GM13977 (cell line): ENCODE results near the gene C1orf52.

Source experiments
- DNase-seq: peaks from one replicate; pipeline ENCODE4 v3.0.0; 2012; ENCODE audit warnings: low spot score
- in situ Hi-C: fragments of 300-500 bp; cut with MboI; formaldehyde crosslinking; loops from one replicate; pipeline ENCODE4 v1.12.0; 2022; ENCODE audit warnings: low sequenced_read_pairs, low pct_unique_long_range_greater_than_20kb, mixed read lengths, inconsistent platforms; ENCODE audit not compliant: unreplicated experiment
- TF ChIP-seq, protein P1 (sequence below): IDR thresholded peaks from 2 replicates; pipeline ENCODE4 v1.5.1; 2012; ENCODE audit warnings: mild to moderate bottlenecking, control low read depth; ENCODE audit not compliant: insufficient read depth; ENCODE audit errors: extremely low read depth, missing control alignments

C1orf52 gene

DNA sequence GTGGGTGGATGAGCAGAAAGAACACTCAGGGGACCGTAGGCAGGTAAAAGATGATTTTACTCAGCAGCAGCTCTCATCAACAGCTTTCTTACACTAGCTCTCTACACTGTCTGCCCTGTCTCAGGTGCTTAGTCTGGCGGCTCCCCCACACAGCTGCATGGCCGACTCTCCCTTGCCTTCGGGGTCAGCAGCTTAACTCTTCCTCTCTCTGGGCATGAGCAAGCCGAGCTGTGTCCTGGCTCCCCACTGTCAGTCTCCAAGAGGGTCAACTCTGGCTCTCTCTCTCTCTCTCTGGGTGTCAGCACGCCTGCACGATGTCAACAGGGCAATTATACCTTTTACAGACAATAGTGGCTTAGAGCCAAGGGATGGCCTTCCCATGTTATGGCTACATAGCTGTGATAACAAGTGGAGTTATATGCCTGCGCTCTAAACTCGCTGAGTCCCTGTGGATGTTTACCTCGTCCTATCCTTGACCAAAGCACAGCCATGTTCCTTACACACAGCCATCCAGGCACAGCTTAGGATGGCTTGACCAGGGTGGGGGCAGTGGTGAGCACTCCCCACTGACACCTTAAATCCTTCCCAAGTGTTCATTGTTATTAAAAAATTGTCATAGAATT lies 20.1 kb upstream of the C1orf52 start:
- no peak for DNase-seq
- TF ChIP-seq, protein P1, sequence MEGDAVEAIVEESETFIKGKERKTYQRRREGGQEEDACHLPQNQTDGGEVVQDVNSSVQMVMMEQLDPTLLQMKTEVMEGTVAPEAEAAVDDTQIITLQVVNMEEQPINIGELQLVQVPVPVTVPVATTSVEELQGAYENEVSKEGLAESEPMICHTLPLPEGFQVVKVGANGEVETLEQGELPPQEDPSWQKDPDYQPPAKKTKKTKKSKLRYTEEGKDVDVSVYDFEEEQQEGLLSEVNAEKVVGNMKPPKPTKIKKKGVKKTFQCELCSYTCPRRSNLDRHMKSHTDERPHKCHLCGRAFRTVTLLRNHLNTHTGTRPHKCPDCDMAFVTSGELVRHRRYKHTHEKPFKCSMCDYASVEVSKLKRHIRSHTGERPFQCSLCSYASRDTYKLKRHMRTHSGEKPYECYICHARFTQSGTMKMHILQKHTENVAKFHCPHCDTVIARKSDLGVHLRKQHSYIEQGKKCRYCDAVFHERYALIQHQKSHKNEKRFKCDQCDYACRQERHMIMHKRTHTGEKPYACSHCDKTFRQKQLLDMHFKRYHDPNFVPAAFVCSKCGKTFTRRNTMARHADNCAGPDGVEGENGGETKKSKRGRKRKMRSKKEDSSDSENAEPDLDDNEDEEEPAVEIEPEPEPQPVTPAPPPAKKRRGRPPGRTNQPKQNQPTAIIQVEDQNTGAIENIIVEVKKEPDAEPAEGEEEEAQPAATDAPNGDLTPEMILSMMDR: no peak
- in situ Hi-C loops: no loop called here

DNA sequence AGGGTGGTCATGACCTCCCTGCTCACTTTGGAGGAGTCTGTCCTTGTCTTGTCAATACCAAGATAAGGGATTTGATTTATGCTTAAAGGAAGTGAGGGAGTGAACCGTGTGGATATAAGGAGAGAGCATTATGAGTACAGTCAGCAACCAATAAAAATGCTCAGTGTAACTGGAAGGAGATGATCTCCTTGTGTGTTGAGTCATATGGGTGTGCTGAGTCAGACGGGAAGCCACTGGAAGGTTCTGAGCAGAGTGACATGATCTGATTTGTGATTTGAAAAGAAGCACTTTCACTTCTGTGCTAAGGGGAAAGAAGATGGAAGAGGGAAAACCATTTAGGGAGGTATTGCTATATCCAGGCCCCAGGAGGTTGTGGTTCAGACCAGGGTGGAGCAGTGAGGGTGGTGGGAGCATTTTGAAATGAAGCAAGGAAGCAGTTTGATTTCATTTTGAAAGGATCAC lies 19.4 kb upstream of the C1orf52 start:
- in situ Hi-C loops: no loop called here
- DNase-seq: peak; percentile 53
- TF ChIP-seq, protein P1: no peak

DNA sequence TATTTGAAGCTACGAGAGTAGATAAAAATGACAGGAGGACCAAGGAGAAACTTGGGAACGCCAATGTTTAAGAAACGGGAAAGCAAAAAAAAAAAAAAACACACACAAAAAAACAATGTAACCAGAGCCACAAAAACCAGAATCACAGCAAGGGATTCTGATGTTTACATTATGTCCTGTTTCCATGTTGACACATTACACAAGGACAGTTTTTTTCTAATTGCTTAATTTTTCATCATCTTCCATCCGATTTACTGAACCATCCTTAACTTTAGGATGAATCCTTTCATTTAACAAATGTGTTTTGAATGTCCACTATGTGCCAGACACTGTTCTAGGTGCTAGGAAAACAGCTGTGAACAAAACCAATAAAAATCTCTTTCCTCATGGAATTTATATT lies 18.3 kb upstream of the C1orf52 start:
- no peak for DNase-seq
- TF ChIP-seq, protein P1: no peak
- in situ Hi-C loops: no loop called here

DNA sequence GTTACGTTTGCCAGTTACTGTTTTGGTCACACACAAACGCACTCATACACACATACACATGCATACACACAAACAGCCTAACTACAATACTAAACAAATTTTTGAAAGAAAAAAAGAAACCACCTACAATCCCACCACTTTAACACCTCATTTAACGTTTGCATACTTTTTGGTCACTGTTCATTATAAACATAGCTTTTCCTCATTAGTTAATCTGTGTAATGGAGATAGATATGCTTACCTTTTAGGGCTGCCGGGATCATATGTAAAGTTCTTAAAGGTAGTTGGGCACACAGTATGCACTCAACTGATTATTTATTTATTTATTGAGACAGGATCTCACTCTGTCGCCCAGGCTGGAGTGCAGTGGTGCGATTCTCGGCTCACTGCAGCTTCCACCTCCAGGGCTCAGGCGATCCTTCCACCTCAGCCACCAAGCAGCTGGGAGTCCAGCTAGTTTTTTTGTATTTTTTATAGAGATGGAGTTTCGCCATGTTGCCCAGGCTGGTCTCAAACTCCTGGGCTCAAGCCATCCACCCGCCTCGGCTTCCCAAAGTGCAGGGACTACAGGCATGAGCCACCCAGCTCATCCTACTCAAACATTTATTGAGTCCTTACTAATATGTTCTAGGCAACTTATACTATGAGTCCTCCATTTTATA lies 17.6 kb upstream of the C1orf52 start:
- in situ Hi-C loops: no loop called here
- DNase-seq: no peak
- TF ChIP-seq, protein P1: no peak

DNA sequence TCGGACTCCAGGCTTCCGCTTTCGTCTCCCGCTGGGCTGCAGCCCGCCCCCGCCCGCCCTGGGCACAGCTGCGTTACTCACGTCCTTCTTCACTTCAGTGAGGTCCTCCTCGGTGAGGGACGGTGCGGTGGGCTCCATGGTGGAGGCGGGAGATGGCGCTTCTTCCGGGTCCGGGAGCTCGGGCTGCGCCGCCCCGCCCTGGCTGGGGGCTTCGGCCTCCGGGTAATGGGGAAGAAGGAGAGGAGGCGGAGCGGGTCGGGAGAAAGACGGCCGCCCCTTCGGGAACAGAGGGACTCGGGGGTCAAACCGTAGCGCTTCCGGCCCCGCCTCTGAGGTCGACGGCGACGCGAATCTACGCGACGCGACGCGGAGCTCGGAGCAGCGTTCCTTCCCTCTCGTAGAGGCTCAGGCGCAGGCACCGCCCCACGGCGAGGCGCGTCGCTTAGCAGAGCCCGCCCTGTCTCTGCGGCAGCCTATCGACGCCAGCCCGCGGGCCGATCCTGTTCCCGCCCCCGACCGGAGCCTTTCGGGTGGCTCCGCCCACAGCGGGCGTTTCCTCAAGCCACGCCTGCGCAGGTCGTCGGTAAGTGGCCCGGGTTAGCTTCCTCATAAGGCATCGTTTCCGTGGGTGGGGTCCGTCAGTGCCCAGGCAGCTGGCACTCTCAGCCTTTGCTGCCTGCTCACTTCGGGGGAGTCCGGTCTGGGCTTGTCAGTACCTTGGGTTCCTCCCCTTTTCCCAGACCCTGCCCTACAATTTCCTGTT lies 16.9 kb upstream of the C1orf52 start, which contains the start of gene BCL10:
BCL10 (minus strand) TSS at position 418 of the 763 bp plus-strand sequence; CDS start at position 138, 280 bp downstream.
- peak; percentile 96 for DNase-seq
- TF ChIP-seq, protein P1: no peak
- in situ Hi-C loops: no loop called here

DNA sequence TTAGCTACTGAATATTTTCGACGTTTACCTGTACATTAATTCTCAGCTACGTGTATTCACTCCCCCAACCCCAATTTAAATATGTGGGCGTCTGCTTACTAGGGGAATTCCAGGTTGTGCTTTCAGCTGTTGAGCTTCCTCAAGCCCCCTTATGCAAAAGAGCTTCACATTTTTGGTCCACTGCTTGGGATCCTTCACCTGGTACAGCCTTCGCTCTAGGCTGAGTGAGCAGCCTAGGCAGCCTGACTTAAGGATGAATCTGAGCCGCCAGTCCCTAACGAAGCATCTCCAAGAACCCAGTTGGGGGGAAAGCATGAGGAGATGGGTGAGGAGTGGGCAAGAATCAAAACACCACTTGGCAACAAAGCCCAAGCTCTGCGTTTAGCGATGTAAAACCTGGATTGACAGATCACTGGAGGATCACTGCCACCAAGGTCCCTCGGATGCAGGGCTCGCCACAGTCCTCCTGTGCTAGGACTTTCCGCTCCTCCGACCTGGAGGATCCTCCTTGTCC lies 16.3 kb upstream of the C1orf52 start:
- in situ Hi-C loops: no loop called here
- DNase-seq: peak; percentile 57
- TF ChIP-seq, protein P1: no peak
